GM23338 (cell line): ENCODE data around the gene IL6ST. TPM values are rescaled to one million over a fixed set of nuclear protein-coding genes. Genes with fewer than 3 reads are reported as not detected.
A peak's percentile ranks its signal among the peaks of the same experiment; 100 is the strongest.

Source experiments
- ATAC-seq: fragments of 200-7000 bp; cut with Tn5 transposase; 3 replicates; pipeline ENCODE4 v1.9.1; 2020
- DNase-seq: peaks from one replicate; pipeline ENCODE4 v3.0.0-alpha.2; 2015; ENCODE audit warnings: low spot score
- H2AFZ ChIP-seq: fragments of 200-600 bp; sonication (generic); 2 replicates; pipeline ENCODE4 v1.8.0; 2016; ENCODE audit warnings: antibody characterized with exemption, mild to moderate bottlenecking, moderate library complexity
- H3F3A ChIP-seq: fragments of 200-600 bp; sonication (generic); replicated peaks from 2 replicates; pipeline ENCODE4 v1.8.0; 2017; ENCODE audit warnings: antibody characterized with exemption, mixed run types, low read depth
- H3K27ac ChIP-seq: fragments of 200-600 bp; sonication (generic); 2 replicates; pipeline ENCODE4 v1.6.1; 2016; ENCODE audit warnings: low read depth
- H3K27me3 ChIP-seq: fragments of 200-600 bp; sonication (generic); 2 replicates; pipeline ENCODE4 v1.8.0; 2016; ENCODE audit warnings: mild to moderate bottlenecking, mixed run types, moderate library complexity; ENCODE audit not compliant: insufficient read depth
- H3K36me3 ChIP-seq: fragments of 200-600 bp; sonication (generic); 2 replicates; pipeline ENCODE4 v1.8.0; 2016; ENCODE audit warnings: mild to moderate bottlenecking; ENCODE audit not compliant: insufficient read depth
- H3K4me1 ChIP-seq: fragments of 200-600 bp; sonication (generic); 2 replicates; pipeline ENCODE4 v1.8.0; 2016; ENCODE audit warnings: mild to moderate bottlenecking, moderate library complexity; ENCODE audit not compliant: insufficient read depth
- H3K4me2 ChIP-seq: fragments of 200-600 bp; sonication (generic); 2 replicates; pipeline ENCODE4 v1.7.1; 2017; ENCODE audit warnings: mixed run types
- H3K4me3 ChIP-seq: fragments of 200-600 bp; sonication (generic); 2 replicates; pipeline ENCODE4 v1.6.1; 2016; ENCODE audit warnings: mixed run types
- H3K79me2 ChIP-seq: fragments of 200-600 bp; sonication (generic); replicated peaks from 2 replicates; pipeline ENCODE4 v1.8.0; 2017; ENCODE audit warnings: mild to moderate bottlenecking; ENCODE audit not compliant: insufficient read depth
- H3K9me2 ChIP-seq: fragments of 200-600 bp; sonication (generic); 2 replicates; pipeline ENCODE4 v1.8.0; 2017; ENCODE audit not compliant: insufficient read depth
- H4K20me1 ChIP-seq: fragments of 200-600 bp; sonication (generic); replicated peaks from 2 replicates; pipeline ENCODE4 v1.8.0; 2017; ENCODE audit warnings: mild to moderate bottlenecking; ENCODE audit not compliant: insufficient read depth
- H3K27ac Mint-ChIP-seq: 2 replicates; pipeline ENCODE4 v1.8.0; 2020; ENCODE audit warnings: inconsistent platforms, mild to moderate bottlenecking, moderate library complexity, mixed read lengths
- H3K27me3 Mint-ChIP-seq: 3 replicates; pipeline ENCODE4 v1.8.0; 2022; ENCODE audit warnings: low read depth, mild to moderate bottlenecking, moderate library complexity, mixed read lengths, inconsistent platforms; ENCODE audit not compliant: insufficient read depth, poor library complexity
- H3K36me3 Mint-ChIP-seq: 3 replicates; pipeline ENCODE4 v1.8.0; 2021; ENCODE audit warnings: low read depth, mild to moderate bottlenecking, inconsistent platforms, moderate library complexity, mixed read lengths
- H3K4me1 Mint-ChIP-seq: 3 replicates; pipeline ENCODE4 v1.8.0; 2020; ENCODE audit warnings: mild to moderate bottlenecking, inconsistent platforms, mixed read lengths
- H3K4me3 Mint-ChIP-seq: 3 replicates; pipeline ENCODE4 v1.8.0; 2021; ENCODE audit warnings: moderate library complexity, mild to moderate bottlenecking, inconsistent platforms, mixed read lengths
- H3K9me3 Mint-ChIP-seq: 3 replicates; pipeline ENCODE4 v1.8.0; 2020; ENCODE audit warnings: moderate library complexity, mild to moderate bottlenecking, inconsistent platforms, mixed read lengths
- CREB1 ChIP-seq: fragments of 250-450 bp; sonication (Bioruptor Pico); IDR thresholded peaks from 2 replicates; pipeline ENCODE4 v1.5.0; 2020; ENCODE audit warnings: low read depth, mild to moderate bottlenecking, moderate library complexity
- EZH2 ChIP-seq: fragments of 200-600 bp; sonication (generic); IDR thresholded peaks from one replicate; pipeline ENCODE4 v1.8.0; 2017; ENCODE audit warnings: antibody characterized with exemption, mild to moderate bottlenecking, low read depth; ENCODE audit not compliant: unreplicated experiment
- EZH2phosphoT487 ChIP-seq: fragments of 200-600 bp; sonication (generic); IDR thresholded peaks from one replicate; pipeline ENCODE4 v1.8.1; 2018; ENCODE audit warnings: antibody characterized with exemption; ENCODE audit not compliant: unreplicated experiment
- JUNB ChIP-seq: IDR thresholded peaks from one replicate; pipeline ENCODE4 v1.6.1; 2016; ENCODE audit warnings: antibody characterized with exemption; ENCODE audit not compliant: unreplicated experiment
- NANOG ChIP-seq: IDR thresholded peaks from 2 replicates; pipeline ENCODE4 v1.6.1; 2016; ENCODE audit warnings: antibody characterized with exemption, borderline replicate concordance
- POLR2AphosphoS5 ChIP-seq: IDR thresholded peaks from 2 replicates; pipeline ENCODE4 v1.6.1; 2016; ENCODE audit warnings: antibody characterized with exemption, low read depth
- STAT1 ChIP-seq: IDR thresholded peaks from one replicate; pipeline ENCODE4 v1.6.1; 2016; ENCODE audit warnings: antibody characterized with exemption; ENCODE audit not compliant: unreplicated experiment
- ZNF114 ChIP-seq: fragments of 250-450 bp; sonication (Bioruptor Pico); IDR thresholded peaks from 2 replicates; pipeline ENCODE4 v1.5.0; 2020; ENCODE audit warnings: mild to moderate bottlenecking, moderate library complexity
- ZNF331 ChIP-seq: fragments of 250-450 bp; sonication (Bioruptor Pico); IDR thresholded peaks from 2 replicates; pipeline ENCODE4 v1.5.0; 2020; ENCODE audit warnings: low read depth, mild to moderate bottlenecking, moderate library complexity
- polyA plus RNA-seq: library from polyadenylated mRNA; unstranded; fragments of >200 nt; fragmentation: Nextera tagmentation; extraction: Ambion mirVana; gene quantifications from 2 replicates; pipeline ENCODE4 v1.2.1, GENCODE V29; 2016
- total RNA-seq: library from RNA; depleted of rRNA; stranded (reverse); fragments of >200 nt; shearing (Covaris generic); gene quantifications from 2 replicates; pipeline ENCODE4 v1.2.3, GENCODE V29; 2014
- TF ChIP-seq, protein P1 (sequence below), 2 experiments: fragments of 200-600 bp in 1 of 2; sonication (generic) in 1 of 2; conservative IDR thresholded peaks; 2 replicates each; pipeline versions ENCODE4 v1.5.1 to v1.6.1; 2016 to 2017; ENCODE audit warnings: antibody characterized with exemption in 2 of 2, low read depth in 2 of 2, mild to moderate bottlenecking in 2 of 2, moderate library complexity in 1 of 2
- TF ChIP-seq, protein P2 (sequence below): IDR thresholded peaks from 2 replicates; pipeline ENCODE4 v1.6.1; 2016; ENCODE audit warnings: antibody characterized with exemption
- TF ChIP-seq, protein P3 (sequence below): IDR thresholded peaks from one replicate; pipeline ENCODE4 v1.6.1; 2018; ENCODE audit warnings: antibody characterized with exemption; ENCODE audit not compliant: unreplicated experiment

IL6ST gene
- total and polyA plus RNA-seq, 2 experiments from 2014 or later, result 6.7 to 9.8 TPM

DNA sequence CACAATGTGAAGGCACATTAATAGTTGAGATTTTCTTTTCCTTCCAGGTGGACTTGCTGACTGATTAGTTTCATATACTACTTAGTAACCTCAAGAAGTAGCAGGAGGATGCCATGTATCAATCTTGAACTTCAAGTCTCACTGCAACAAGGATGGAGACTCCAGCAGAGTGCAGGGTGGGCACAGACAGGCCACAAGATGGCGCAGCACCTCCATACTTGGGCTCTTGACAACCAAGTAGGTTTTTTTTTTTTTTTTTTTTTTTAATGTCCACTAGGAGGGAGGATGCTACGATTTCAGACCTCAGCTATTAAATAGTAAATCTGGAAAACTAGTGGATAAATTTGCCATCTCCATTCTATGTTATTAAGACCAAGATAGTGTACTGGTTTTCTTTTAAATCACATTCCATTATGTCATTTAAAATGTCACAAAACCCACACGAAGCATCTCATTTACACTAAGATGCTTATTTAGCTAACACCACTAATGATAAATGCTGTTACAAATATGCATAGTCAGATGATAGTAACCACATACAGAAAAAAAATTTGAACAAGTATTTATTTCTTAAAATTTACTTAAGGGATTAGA, 58.6 kb downstream of the IL6ST start:
- DNase-seq (peak; percentile 90), ATAC-seq (peak; percentile 91)
- peaks cover 3% of the 10 kb centered on the region; the same call in 1 of the 2 replicates for H3K36me3 ChIP-seq
- Mint-ChIP-seq H3K36me3 (0 out of 3 replicates have a peak, but pooled peaks cover under 1% of the 10 kb centered on the region), H3K9me3 (no peaks in the 10 kb centered on the region; the same call in 2 of the 3 replicates), H3K4me3 (no peak overlapping the region), H3K4me1 (no peaks in the 10 kb centered on the region), H3K27me3 (no peaks in the 10 kb centered on the region), H3K27ac (no peak overlapping the region)
- H2AFZ ChIP-seq, result no peak overlapping the region
- no peaks in the 10 kb centered on the region for H4K20me1 ChIP-seq
- H3K27me3 ChIP-seq, result no peaks in the 10 kb centered on the region
- no peaks in the 10 kb centered on the region for H3K79me2 ChIP-seq
- H3K9me2 ChIP-seq, result no peaks in the 10 kb centered on the region
- H3F3A ChIP-seq, result no peaks in the 10 kb centered on the region
- no peak for TF ChIP-seq STAT1
- TF ChIP-seq, protein P1, sequence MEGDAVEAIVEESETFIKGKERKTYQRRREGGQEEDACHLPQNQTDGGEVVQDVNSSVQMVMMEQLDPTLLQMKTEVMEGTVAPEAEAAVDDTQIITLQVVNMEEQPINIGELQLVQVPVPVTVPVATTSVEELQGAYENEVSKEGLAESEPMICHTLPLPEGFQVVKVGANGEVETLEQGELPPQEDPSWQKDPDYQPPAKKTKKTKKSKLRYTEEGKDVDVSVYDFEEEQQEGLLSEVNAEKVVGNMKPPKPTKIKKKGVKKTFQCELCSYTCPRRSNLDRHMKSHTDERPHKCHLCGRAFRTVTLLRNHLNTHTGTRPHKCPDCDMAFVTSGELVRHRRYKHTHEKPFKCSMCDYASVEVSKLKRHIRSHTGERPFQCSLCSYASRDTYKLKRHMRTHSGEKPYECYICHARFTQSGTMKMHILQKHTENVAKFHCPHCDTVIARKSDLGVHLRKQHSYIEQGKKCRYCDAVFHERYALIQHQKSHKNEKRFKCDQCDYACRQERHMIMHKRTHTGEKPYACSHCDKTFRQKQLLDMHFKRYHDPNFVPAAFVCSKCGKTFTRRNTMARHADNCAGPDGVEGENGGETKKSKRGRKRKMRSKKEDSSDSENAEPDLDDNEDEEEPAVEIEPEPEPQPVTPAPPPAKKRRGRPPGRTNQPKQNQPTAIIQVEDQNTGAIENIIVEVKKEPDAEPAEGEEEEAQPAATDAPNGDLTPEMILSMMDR (conservative IDR thresholded peaks at IDR 0.05; ENCODE audit: low read depth in 2 of 2), result peak; percentile 92 to 94
- no peak overlapping the region for H3K4me3 ChIP-seq
- H3K27ac ChIP-seq, result no peak overlapping the region
- no peak overlapping the region for H3K4me2 ChIP-seq
- no peaks in the 10 kb centered on the region for H3K4me1 ChIP-seq

DNA sequence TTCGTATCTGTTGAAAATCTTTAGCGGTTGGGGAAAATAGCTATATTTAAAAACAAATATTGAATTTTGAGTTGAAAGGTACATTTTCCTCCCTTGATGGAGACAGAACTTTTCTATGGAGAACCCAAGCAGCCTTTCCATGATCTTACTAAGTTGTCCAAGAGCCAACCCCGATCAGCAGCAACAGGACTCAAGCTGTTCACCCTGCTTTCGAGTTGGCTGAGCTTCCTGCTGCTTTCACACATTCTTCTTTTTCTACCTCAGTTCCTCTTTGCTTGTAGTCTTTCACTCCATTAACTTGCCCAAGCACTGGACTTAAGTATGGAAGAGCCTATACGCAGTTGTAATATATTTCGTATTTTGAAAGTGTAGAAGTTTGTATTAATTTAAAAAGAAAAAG, 59.4 kb downstream of the IL6ST start:
- Histone ChIP-seq H3K36me3 (peaks cover under 1% of the 10 kb centered on the region; the same call in 1 of the 2 replicates), H3F3A (no peaks in the 10 kb centered on the region), H4K20me1 (no peaks in the 10 kb centered on the region), H3K9me2 (no peaks in the 10 kb centered on the region), H3K27ac (no peak overlapping the region), H3K4me1 (no peaks in the 10 kb centered on the region), H3K79me2 (no peaks in the 10 kb centered on the region), H2AFZ (no peak overlapping the region), H3K4me2 (no peak overlapping the region), H3K4me3 (no peak overlapping the region), H3K27me3 (no peaks in the 10 kb centered on the region)
- Mint-ChIP-seq H3K4me3 (no peak overlapping the region), H3K27me3 (no peaks in the 10 kb centered on the region), H3K36me3 (no peaks in the 10 kb centered on the region), H3K4me1 (no peaks in the 10 kb centered on the region), H3K27ac (no peak overlapping the region), H3K9me3 (no peaks in the 10 kb centered on the region; the same call in 2 of the 3 replicates)
- ATAC-seq (no peak), DNase-seq (no peak)
- TF ChIP-seq, protein P2, sequence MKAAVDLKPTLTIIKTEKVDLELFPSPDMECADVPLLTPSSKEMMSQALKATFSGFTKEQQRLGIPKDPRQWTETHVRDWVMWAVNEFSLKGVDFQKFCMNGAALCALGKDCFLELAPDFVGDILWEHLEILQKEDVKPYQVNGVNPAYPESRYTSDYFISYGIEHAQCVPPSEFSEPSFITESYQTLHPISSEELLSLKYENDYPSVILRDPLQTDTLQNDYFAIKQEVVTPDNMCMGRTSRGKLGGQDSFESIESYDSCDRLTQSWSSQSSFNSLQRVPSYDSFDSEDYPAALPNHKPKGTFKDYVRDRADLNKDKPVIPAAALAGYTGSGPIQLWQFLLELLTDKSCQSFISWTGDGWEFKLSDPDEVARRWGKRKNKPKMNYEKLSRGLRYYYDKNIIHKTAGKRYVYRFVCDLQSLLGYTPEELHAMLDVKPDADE, result no peak
- TF ChIP-seq ZNF114, result no peak
- no peak for TF ChIP-seq NANOG
- TF ChIP-seq EZH2phosphoT487, result no peak
- no peak for TF ChIP-seq ZNF331
- TF ChIP-seq, protein P3, sequence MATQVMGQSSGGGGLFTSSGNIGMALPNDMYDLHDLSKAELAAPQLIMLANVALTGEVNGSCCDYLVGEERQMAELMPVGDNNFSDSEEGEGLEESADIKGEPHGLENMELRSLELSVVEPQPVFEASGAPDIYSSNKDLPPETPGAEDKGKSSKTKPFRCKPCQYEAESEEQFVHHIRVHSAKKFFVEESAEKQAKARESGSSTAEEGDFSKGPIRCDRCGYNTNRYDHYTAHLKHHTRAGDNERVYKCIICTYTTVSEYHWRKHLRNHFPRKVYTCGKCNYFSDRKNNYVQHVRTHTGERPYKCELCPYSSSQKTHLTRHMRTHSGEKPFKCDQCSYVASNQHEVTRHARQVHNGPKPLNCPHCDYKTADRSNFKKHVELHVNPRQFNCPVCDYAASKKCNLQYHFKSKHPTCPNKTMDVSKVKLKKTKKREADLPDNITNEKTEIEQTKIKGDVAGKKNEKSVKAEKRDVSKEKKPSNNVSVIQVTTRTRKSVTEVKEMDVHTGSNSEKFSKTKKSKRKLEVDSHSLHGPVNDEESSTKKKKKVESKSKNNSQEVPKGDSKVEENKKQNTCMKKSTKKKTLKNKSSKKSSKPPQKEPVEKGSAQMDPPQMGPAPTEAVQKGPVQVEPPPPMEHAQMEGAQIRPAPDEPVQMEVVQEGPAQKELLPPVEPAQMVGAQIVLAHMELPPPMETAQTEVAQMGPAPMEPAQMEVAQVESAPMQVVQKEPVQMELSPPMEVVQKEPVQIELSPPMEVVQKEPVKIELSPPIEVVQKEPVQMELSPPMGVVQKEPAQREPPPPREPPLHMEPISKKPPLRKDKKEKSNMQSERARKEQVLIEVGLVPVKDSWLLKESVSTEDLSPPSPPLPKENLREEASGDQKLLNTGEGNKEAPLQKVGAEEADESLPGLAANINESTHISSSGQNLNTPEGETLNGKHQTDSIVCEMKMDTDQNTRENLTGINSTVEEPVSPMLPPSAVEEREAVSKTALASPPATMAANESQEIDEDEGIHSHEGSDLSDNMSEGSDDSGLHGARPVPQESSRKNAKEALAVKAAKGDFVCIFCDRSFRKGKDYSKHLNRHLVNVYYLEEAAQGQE, result no peak
- TF ChIP-seq EZH2, result no peak
- no peak for TF ChIP-seq POLR2AphosphoS5
- TF ChIP-seq CREB1 (CRISPR knock-in tag), result no peak
- TF ChIP-seq STAT1, result no peak
- no peak for TF ChIP-seq JUNB
- TF ChIP-seq, protein P1 (conservative IDR thresholded peaks at IDR 0.05; ENCODE audit: low read depth in 2 of 2), result no peak
